GM21737 (cell line): ENCODE results near the gene TIMM10B.

Source experiments
- ATAC-seq: cut with Tn5 transposase; IDR thresholded peaks from one replicate; pipeline ENCODE4 v1.9.1; 2021; ENCODE audit warnings: mild to moderate bottlenecking, moderate library complexity; ENCODE audit not compliant: unreplicated experiment

The TIMM10B gene

DNA sequence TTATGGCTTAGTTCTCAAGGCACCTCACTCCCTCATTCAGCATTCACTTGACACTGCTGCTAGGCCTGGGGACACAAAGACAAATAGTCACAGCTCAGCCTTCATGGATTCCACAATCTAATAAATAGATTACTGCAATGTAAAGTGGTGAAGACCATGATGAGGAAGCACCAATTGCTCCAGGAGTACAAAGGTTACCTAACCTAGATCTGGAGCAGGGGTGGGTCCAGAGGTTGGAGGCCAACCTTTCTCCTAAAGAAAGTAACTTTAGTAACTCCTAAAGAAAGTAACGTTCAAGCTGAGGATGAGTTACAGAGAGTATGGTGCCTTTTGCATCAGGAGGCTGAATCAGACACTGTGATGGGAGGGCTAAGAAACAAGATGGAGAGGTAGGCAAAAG is 11.7 kb upstream of the TIMM10B start:
- no peak for ATAC-seq

- ATAC-seq, result no peak
Observed at GRCh38 chr11:6472934-6473333, 8.4 kb upstream of the TIMM10B start.

GRCh38 chr11:6473451-6474412 is 7.6 kb upstream of the TIMM10B start, which contains the start of gene TRIM3:
Gene TRIM3 (minus strand): TSS chr11:6473941. CDS start chr11:6465695, 8,246 bp downstream.
- ATAC-seq, result peak; percentile 72

DNA sequence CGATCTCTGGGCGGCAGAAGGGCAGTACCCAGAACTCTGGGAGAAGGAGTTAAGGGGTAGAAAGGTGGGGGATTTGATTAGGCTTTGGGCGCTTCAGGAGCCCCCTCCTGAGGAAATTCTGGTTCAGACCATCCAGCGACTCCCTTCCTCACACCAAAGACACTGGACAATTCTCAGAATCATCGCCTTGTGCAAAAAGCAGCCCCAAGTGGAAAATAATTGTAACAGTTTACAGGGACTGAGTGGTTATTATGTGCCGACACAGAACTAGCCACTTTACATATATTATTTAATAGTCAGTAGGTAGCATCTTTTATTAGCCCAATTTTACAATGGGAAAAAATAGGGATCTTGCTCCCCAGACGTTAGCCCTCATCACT is 6.9 kb upstream of the TIMM10B start:
- no peak for ATAC-seq

DNA sequence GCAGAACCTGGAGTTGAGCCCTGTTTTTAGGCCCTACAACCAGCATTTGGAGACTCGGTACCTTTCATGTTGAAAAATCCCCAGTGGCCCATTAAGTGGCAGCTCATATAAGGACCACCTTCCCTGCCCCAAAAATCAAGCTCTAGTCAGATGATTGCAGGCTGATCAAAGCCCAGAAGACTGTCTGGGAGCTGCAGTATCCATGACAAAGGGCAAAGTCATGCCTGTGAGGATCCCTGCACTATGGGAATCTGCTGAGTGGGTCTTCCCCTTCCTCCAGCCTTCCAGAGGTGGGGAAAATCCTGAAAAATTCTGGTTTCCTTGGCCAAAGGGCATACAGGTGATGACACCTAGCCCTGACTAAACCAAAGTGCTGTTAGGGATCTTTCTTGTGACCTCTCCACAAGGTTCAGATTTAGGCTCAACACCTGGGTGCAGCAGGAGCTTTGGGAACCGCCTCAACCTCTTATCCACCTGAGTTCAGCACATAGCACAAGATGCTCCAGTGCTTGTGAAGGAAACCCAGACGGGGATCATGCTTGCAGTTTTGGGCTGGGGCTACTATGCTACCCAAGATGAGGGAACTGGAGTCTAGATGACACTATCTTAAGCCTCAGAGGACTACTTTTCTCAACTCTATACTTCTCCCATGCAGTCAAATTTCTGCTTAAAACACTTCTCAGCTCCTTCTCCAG is 6.3 kb upstream of the TIMM10B start:
- no peak for ATAC-seq

- ATAC-seq, result no peak
Observed at GRCh38 chr11:6475936-6476335, 5.4 kb upstream of the TIMM10B start.

DNA sequence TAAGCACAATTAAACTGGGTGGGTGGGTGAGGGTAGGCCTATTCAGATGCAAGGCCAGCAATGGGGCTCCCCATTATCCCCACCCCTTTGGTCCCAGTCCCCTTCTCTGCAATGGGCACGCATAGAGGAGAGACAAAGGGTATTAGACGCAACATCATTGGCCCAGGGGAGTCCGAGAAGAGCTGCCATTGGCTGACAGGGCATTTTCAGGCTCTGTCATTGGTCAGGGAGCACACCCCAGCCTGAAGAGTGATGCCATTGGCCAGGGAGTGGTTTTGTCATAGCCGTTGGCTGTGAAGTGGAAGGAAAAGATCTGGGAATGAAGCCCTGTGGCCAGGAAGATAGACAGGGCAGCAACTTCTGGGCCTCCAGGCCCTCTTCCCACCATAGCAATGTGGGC is 4.7 kb upstream of the TIMM10B start:
- ATAC-seq, result no peak

- ATAC-seq, result no peak
Observed at GRCh38 chr11:6480299-6480914, 894 bp upstream of the TIMM10B start.

- ATAC-seq, result no peak
Observed at GRCh38 chr11:6481924-6482275, 599 bp downstream of the TIMM10B start.

DNA sequence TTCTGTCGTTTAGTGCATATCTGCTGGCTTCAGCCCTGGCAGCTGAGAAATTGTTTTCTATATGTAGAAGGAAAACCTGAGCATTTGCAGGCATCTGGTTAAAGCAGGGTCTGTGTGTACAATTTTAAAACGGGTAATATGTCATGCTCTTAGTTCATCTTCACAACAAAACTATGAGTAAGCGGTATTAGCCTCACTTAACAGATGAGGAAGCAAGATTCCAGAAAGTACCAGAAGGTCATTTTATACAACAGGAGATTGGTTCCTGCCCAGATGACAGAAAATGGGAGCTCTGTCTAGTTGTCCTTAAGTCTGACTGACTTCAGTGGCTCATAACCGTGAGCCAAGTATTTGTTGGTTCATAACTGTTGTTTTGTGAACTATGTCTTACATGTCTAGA is 1.1 kb downstream of the TIMM10B start:
- ATAC-seq, result no peak

- no peak for ATAC-seq
Observed at GRCh38 chr11:6483015-6483414, 1.7 kb downstream of the TIMM10B start.

DNA sequence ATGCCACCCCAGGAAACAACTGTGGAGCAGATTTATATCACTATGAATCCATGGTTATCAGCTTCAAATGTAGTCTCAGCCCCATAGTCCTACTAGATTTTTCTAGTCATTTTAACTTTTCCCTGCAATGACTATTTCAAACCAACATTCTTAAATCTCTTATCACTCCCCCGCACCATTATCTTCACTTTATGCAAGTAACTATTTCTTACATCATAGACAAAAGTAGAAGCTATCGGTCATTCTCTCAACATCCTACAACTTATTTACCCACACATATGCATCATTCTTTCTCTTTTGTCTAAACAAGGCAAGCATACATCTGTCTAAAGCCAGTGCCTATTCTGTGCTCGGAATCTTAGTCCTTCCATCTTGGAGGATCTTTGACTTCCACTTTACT is 4.4 kb downstream of the TIMM10B start:
- ATAC-seq, result no peak

DNA sequence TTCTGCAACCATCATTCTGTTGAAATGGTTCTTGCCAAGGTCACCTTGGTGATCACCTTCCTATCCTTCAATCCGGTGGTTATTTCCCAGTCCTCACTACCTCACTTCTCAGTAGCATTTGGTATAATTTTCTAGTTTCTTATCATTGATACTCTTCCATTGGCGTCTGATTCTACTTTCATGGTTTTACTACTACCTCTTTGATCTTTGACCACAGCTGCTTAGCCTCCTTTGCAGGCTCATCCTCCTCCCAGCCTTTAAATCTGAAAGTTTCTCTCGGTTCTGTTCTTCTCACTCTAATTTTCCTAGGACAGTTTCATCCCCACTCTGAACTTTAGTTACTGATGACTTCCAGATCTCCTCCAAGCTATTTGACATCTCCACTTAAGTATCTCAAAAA is 5.0 kb downstream of the TIMM10B start:
- no peak for ATAC-seq

- no peak for ATAC-seq
Observed at GRCh38 chr11:6486938-6487337, 5.6 kb downstream of the TIMM10B start.

- ATAC-seq, result no peak
Observed at GRCh38 chr11:6488342-6488741, 7.0 kb downstream of the TIMM10B start.

DNA sequence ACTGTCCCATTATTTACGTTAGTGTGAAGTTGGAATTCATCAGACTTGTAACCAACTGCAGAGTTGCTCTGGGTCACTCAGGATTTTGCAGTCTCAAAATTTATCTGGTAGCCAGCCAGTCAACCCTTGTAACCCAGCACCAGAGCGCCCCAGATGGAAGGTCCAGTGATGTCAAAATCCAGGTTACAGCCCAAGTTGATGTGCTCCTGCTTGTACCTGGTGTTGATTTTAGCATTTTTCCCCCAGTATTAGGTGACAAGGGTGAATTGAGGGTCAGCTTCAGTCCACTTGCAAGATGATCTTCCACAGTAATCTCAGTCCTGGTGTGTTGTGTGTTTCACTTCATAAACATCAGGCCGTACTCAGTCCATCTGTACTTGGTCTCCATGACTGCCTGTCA is 7.5 kb downstream of the TIMM10B start:
- no peak for ATAC-seq

GRCh38 chr11:6489306-6489705 is 8.0 kb downstream of the TIMM10B start:
- no peak for ATAC-seq

DNA sequence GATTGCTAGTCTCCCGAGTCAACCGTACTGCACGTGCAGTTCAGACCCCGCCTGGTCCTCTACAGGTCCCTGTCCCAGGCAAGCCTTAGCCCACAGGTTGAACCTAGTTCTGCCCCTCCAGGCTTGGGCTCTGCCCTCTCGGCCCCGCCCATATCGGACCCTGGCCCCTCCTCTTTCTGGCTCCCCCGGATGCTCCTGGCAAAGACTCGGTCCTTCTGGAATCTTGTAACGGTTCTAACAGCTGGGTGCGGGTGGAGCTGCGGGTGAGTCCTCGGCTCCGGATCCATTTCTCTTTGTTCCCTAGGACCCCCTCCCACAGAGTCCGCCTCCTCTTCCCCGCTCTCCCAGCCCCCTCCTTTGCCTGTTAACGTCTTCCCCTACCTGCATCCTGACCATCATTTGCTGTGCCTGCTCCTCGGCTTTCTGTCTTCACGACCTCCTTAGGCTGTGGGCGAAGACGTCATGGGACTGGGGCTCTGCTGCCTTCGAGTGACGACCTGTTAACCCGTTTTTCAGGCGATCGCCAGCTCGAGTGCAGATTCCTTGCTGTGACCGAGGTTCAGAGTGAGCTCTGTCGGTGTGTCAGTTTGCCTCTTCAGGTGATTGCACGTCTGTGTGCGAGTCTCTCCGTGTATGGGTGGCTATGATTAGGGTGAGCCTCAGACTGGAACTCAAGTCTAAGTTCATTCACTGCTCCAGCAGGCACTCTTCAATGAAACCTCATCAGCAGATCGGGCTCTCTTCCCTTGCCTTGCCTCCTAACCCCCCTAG is 16.0 kb downstream of the TIMM10B start, which contains the start of gene DNHD1:
DNHD1 (plus strand) TSS at position 212 of the 771 bp plus-strand sequence. CDS start 936 bp downstream, outside the sequence.
- ATAC-seq, result no peak

- no peak for ATAC-seq
Observed at GRCh38 chr11:6498121-6498520, 16.8 kb downstream of the TIMM10B start.

DNA sequence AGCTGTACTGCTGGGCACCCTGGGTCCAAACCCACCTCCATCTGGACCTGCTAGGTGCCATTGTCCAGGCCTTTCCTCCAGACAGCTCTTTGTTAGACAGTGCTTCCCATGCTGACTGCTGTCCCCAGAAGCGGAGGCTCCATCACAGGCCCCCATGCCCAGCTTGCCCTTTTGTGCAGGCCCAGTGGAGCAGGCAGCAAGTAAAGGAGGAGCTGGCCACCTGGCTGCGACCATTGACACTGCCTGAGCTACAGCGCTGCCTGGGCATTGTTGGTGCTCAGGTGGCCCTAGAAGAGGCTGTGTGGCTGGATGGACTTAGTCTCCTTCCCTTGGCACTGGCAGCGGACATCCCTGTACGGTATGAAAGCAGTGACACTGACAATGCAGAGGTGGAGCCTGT is 17.2 kb downstream of the TIMM10B start:
- no peak for ATAC-seq

- no peak for ATAC-seq
Observed at GRCh38 chr11:6502382-6502781, 21.1 kb downstream of the TIMM10B start.
